Neural cell (in vitro differentiated cells): ENCODE measurements around the gene RNU5D-1.

Experiments
- EP300 ChIP-seq: fragments of 450-650 bp; conservative IDR thresholded peaks from 2 replicates; pipeline ENCODE4 v1.6.1; 2014; ENCODE audit warnings: antibody characterized with exemption, mild to moderate bottlenecking, moderate library complexity; ENCODE audit not compliant: poor library complexity, severe bottlenecking
- EZH2 ChIP-seq: fragments of 200-600, 300-800 bp; shearing (Covaris generic), sonication (generic); IDR thresholded peaks from 2 replicates; pipeline ENCODE4 v1.6.1; 2014; ENCODE audit warnings: antibody characterized with exemption, low read length, borderline replicate concordance, mild to moderate bottlenecking; ENCODE audit not compliant: insufficient read depth, poor library complexity, severe bottlenecking
- MXI1 ChIP-seq: fragments of 450-650 bp; conservative IDR thresholded peaks from 2 replicates; pipeline ENCODE4 v1.6.1; 2014; ENCODE audit warnings: antibody characterized with exemption, mild to moderate bottlenecking; ENCODE audit not compliant: poor library complexity, severe bottlenecking
- POLR2AphosphoS5 ChIP-seq: IDR thresholded peaks from 2 replicates; pipeline ENCODE4 v1.6.1; 2012
- RAD21 ChIP-seq: fragments of 450-650 bp; conservative IDR thresholded peaks from 2 replicates; pipeline ENCODE4 v1.6.1; 2014; ENCODE audit warnings: antibody characterized with exemption, mild to moderate bottlenecking, moderate library complexity
- SMC3 ChIP-seq: fragments of 450-650 bp; conservative IDR thresholded peaks from 2 replicates; pipeline ENCODE4 v1.6.1; 2014; ENCODE audit warnings: antibody characterized with exemption, mild to moderate bottlenecking, moderate library complexity; ENCODE audit not compliant: poor library complexity
- TAF1 ChIP-seq: IDR thresholded peaks from 2 replicates; pipeline ENCODE4 v1.6.1; 2012; ENCODE audit warnings: low read depth
- TF ChIP-seq, protein P1 (sequence below): fragments of 450-650 bp; IDR thresholded peaks from 2 replicates; pipeline ENCODE4 v1.5.1; 2014; ENCODE audit warnings: antibody characterized with exemption, mild to moderate bottlenecking, moderate library complexity; ENCODE audit not compliant: poor library complexity, severe bottlenecking
- TF ChIP-seq, protein P2 (sequence below): IDR thresholded peaks from 2 replicates; pipeline ENCODE4 v1.6.1; 2012; ENCODE audit warnings: borderline replicate concordance

DNA sequence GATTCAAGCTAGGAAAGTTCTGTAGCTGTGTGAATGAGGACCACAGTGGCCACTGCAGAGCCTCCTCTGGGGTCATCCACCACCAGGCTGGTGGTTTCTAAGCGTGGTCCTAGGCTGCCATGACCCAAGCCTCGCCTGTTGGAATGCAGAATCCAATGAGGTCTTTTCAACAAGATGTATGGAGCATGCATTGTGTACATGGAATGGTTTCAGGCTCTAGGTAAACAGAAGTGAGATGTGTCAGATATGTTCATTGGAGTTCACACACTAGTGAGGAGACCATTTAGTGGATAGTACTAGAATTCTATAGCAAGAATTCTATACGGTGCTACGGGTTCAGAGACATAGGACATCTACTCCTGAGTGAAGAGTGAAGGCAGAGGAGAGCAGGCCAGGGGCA lies 10.7 kb downstream of the RNU5D-1 start:
- TF ChIP-seq EP300, result no peak
- TF ChIP-seq, protein P1, sequence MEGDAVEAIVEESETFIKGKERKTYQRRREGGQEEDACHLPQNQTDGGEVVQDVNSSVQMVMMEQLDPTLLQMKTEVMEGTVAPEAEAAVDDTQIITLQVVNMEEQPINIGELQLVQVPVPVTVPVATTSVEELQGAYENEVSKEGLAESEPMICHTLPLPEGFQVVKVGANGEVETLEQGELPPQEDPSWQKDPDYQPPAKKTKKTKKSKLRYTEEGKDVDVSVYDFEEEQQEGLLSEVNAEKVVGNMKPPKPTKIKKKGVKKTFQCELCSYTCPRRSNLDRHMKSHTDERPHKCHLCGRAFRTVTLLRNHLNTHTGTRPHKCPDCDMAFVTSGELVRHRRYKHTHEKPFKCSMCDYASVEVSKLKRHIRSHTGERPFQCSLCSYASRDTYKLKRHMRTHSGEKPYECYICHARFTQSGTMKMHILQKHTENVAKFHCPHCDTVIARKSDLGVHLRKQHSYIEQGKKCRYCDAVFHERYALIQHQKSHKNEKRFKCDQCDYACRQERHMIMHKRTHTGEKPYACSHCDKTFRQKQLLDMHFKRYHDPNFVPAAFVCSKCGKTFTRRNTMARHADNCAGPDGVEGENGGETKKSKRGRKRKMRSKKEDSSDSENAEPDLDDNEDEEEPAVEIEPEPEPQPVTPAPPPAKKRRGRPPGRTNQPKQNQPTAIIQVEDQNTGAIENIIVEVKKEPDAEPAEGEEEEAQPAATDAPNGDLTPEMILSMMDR, result no peak
- no peak for TF ChIP-seq POLR2AphosphoS5
- no peak for TF ChIP-seq EZH2
- no peak for TF ChIP-seq RAD21
- TF ChIP-seq, protein P2, sequence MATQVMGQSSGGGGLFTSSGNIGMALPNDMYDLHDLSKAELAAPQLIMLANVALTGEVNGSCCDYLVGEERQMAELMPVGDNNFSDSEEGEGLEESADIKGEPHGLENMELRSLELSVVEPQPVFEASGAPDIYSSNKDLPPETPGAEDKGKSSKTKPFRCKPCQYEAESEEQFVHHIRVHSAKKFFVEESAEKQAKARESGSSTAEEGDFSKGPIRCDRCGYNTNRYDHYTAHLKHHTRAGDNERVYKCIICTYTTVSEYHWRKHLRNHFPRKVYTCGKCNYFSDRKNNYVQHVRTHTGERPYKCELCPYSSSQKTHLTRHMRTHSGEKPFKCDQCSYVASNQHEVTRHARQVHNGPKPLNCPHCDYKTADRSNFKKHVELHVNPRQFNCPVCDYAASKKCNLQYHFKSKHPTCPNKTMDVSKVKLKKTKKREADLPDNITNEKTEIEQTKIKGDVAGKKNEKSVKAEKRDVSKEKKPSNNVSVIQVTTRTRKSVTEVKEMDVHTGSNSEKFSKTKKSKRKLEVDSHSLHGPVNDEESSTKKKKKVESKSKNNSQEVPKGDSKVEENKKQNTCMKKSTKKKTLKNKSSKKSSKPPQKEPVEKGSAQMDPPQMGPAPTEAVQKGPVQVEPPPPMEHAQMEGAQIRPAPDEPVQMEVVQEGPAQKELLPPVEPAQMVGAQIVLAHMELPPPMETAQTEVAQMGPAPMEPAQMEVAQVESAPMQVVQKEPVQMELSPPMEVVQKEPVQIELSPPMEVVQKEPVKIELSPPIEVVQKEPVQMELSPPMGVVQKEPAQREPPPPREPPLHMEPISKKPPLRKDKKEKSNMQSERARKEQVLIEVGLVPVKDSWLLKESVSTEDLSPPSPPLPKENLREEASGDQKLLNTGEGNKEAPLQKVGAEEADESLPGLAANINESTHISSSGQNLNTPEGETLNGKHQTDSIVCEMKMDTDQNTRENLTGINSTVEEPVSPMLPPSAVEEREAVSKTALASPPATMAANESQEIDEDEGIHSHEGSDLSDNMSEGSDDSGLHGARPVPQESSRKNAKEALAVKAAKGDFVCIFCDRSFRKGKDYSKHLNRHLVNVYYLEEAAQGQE, result no peak
- TF ChIP-seq TAF1, result no peak
- TF ChIP-seq SMC3, result no peak
- no peak for TF ChIP-seq MXI1
